HepG2 (cell line): Measurements from ENCODE around the gene ZFHX3. TPM values are rescaled to one million over a fixed set of nuclear protein-coding genes. Genes with fewer than 3 reads are reported as not detected.

Source experiments
- FOSL2 ChIP-seq: sonication (generic); formaldehyde crosslinking; IDR thresholded peaks from 2 replicates; pipeline ENCODE4 v1.4.0; 2020; ENCODE audit warnings: missing genetic modification reagents
- GABPB1 ChIP-seq: IDR thresholded peaks from 2 replicates; pipeline ENCODE4 v1.6.1; 2016; ENCODE audit warnings: mild to moderate bottlenecking, missing genetic modification reagents, moderate library complexity, missing compliant biosample characterization
- HDAC1 ChIP-seq: sonication (generic); formaldehyde crosslinking; IDR thresholded peaks from 2 replicates; pipeline ENCODE4 v1.5.1; 2020; ENCODE audit warnings: mild to moderate bottlenecking, missing genetic modification reagents
- HNF1A ChIP-seq, 2 experiments: sonication (generic) in 1 of 2; formaldehyde crosslinking in 1 of 2; IDR thresholded peaks; 2 replicates each; pipeline versions ENCODE4 v1.4.0 to v1.6.1; 2016 to 2020; ENCODE audit warnings: borderline replicate concordance in 1 of 2, low read depth in 1 of 2, mild to moderate bottlenecking in 1 of 2, missing genetic modification reagents in 1 of 2
- HNF4A ChIP-seq: sonication (generic); formaldehyde crosslinking; IDR thresholded peaks from 2 replicates; pipeline ENCODE4 v1.4.0; 2020; ENCODE audit warnings: missing genetic modification reagents
- RXRA ChIP-seq: sonication (generic); formaldehyde crosslinking; IDR thresholded peaks from 2 replicates; pipeline ENCODE4 v1.5.1; 2020; ENCODE audit warnings: missing genetic modification reagents
- SAP130 ChIP-seq: IDR thresholded peaks from 2 replicates; pipeline ENCODE4 v1.6.1; 2016; ENCODE audit warnings: low read depth
- YEATS4 ChIP-seq: sonication (generic); formaldehyde crosslinking; IDR thresholded peaks from 2 replicates; pipeline ENCODE4 v1.4.0; 2020; ENCODE audit warnings: missing genetic modification reagents, borderline replicate concordance
- ZBTB38 ChIP-seq: sonication (generic); formaldehyde crosslinking; IDR thresholded peaks from 2 replicates; pipeline ENCODE4 v1.5.1; 2020; ENCODE audit warnings: mild to moderate bottlenecking, missing genetic modification reagents
- ZNF768 ChIP-seq: sonication (generic); formaldehyde crosslinking; IDR thresholded peaks from 2 replicates; pipeline ENCODE4 v1.4.0; 2020; ENCODE audit warnings: missing genetic modification reagents
- ZSCAN31 ChIP-seq: sonication (generic); formaldehyde crosslinking; IDR thresholded peaks from 2 replicates; pipeline ENCODE4 v1.5.0; 2020; ENCODE audit warnings: low read depth, mild to moderate bottlenecking, missing genetic modification reagents
- polyA plus RNA-seq, 8 experiments: library from polyadenylated mRNA; depleted of rRNA in 3 of 8; stranded (reverse) in 7 of 8; unstranded in 1 of 8; fragments of >200 nt; fragmentation: Illumina TruSeq in 4 of 8; extraction: Trizol in 4 of 8; gene quantifications; 2 replicates each; pipeline versions ENCODE4 v1.2.1 to v1.2.3, GENCODE V29; 2011 to 2016; ENCODE audit warnings: low read depth in 4 of 8, missing spikeins in 1 of 8, mixed read lengths in 1 of 8; ENCODE audit not compliant: insufficient read depth in 1 of 8
- total RNA-seq, 5 experiments: library from RNA; depleted of rRNA; stranded (reverse); fragments of >200 nt; fragmentation: Illumina TruSeq; extraction: Trizol; gene quantifications; 2 replicates each; pipeline ENCODE4 v1.2.3, GENCODE V29; 2016; ENCODE audit warnings: low read depth in 1 of 5
- TF ChIP-seq, protein P1 (sequence below): sonication (generic); formaldehyde crosslinking; IDR thresholded peaks from 2 replicates; pipeline ENCODE4 v1.5.1; 2020; ENCODE audit warnings: mild to moderate bottlenecking, missing genetic modification reagents, borderline replicate concordance
- TF ChIP-seq, protein P2 (sequence below): sonication (generic); formaldehyde crosslinking; IDR thresholded peaks from 2 replicates; pipeline ENCODE4 v1.4.0; 2020; ENCODE audit warnings: mild to moderate bottlenecking, missing genetic modification reagents, borderline replicate concordance
- TF ChIP-seq, protein P3 (sequence below): sonication (generic); formaldehyde crosslinking; IDR thresholded peaks from 2 replicates; pipeline ENCODE4 v1.5.0; 2020; ENCODE audit warnings: missing genetic modification reagents
- TF ChIP-seq, protein P4 (sequence below): IDR thresholded peaks from 2 replicates; pipeline ENCODE4 v1.6.1; 2016; ENCODE audit warnings: low read depth, control low read depth

Gene ZFHX3
- total and polyA plus RNA-seq, 2 of the 13 experiments (the other 11 are each of a cell fraction or from before 2014, with no cell fraction given) = 5.0 to 6.0 TPM

DNA sequence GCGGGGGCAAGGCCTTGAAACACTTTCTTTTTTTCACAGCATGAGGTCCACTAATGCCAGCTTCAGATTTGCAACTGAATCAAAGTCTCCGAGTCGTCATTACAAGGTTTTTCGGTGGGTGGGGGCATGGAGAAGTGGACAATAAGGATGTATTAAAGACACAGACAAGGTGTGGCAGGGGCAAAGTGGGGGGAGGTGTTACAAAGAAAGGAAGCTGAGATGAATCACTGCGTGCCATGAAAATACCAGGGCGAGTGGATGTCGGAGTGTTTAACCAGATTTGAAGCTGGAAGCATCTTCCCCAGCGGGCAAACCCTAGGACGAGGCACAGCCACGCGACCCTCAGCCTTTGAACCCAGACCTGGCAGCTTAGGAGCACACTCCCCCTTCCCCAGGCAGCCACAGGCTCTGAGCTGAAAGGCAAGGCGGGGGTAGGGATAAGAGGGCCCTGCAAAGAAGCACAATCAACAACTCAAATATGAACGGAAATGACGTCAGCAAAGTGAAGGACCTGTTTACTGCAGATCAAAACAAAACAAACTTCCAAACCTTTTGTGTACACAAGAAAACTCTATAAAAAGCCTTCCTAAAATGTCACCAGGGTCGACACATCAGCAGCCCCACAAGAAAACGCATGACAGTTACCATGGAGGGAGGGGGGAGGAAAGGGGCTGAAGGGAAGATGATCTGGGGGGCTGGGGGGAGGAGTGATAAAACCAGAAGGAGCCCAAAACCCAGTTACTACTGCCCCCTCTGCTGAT is 5.6 kb upstream of the ZFHX3 start (continued):
- TF ChIP-seq HNF1A (IDR thresholded peaks at IDR 0.05; ENCODE audit: low read depth) (no peak), HNF1A (CRISPR knock-in tag; IDR thresholded peaks at IDR 0.05; ENCODE audit: borderline replicate concordance) (peak; percentile 37; the same call in 1 of the 2 replicates), ZNF768 (no peak), GABPB1 (CRISPR knock-in tag) (peak; percentile 89), ZBTB38 (CRISPR knock-in tag) (peak; percentile 94), YEATS4 (CRISPR knock-in tag) (peak; percentile 53), HDAC1 (CRISPR knock-in tag) (peak; percentile 88), RXRA (CRISPR knock-in tag) (0 out of 2 replicates have a peak, but pooled peaks have one; percentile 53), ZSCAN31 (no peak), HNF4A (CRISPR knock-in tag) (peak; percentile 88), FOSL2 (CRISPR knock-in tag) (peak; percentile 82), SAP130 (CRISPR knock-in tag) (peak; percentile 56)
- TF ChIP-seq, protein P1, sequence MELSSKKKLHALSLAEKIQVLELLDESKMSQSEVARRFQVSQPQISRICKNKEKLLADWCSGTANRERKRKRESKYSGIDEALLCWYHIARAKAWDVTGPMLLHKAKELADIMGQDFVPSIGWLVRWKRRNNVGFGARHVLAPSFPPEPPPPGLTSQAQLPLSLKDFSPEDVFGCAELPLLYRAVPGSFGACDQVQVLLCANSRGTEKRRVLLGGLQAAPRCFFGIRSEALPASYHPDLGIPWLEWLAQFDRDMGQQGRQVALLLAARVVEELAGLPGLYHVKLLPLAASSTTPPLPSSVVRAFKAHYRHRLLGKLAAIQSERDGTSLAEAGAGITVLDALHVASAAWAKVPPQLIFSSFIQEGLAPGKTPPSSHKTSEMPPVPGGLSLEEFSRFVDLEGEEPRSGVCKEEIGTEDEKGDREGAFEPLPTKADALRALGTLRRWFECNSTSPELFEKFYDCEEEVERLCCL (CRISPR knock-in tag) = no peak
- TF ChIP-seq, protein P2, sequence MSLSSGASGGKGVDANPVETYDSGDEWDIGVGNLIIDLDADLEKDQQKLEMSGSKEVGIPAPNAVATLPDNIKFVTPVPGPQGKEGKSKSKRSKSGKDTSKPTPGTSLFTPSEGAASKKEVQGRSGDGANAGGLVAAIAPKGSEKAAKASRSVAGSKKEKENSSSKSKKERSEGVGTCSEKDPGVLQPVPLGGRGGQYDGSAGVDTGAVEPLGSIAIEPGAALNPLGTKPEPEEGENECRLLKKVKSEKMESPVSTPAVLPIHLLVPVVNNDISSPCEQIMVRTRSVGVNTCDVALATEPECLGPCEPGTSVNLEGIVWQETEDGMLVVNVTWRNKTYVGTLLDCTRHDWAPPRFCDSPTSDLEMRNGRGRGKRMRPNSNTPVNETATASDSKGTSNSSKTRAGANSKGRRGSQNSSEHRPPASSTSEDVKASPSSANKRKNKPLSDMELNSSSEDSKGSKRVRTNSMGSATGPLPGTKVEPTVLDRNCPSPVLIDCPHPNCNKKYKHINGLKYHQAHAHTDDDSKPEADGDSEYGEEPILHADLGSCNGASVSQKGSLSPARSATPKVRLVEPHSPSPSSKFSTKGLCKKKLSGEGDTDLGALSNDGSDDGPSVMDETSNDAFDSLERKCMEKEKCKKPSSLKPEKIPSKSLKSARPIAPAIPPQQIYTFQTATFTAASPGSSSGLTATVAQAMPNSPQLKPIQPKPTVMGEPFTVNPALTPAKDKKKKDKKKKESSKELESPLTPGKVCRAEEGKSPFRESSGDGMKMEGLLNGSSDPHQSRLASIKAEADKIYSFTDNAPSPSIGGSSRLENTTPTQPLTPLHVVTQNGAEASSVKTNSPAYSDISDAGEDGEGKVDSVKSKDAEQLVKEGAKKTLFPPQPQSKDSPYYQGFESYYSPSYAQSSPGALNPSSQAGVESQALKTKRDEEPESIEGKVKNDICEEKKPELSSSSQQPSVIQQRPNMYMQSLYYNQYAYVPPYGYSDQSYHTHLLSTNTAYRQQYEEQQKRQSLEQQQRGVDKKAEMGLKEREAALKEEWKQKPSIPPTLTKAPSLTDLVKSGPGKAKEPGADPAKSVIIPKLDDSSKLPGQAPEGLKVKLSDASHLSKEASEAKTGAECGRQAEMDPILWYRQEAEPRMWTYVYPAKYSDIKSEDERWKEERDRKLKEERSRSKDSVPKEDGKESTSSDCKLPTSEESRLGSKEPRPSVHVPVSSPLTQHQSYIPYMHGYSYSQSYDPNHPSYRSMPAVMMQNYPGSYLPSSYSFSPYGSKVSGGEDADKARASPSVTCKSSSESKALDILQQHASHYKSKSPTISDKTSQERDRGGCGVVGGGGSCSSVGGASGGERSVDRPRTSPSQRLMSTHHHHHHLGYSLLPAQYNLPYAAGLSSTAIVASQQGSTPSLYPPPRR (CRISPR knock-in tag) = peak; percentile 72
- TF ChIP-seq, protein P3, sequence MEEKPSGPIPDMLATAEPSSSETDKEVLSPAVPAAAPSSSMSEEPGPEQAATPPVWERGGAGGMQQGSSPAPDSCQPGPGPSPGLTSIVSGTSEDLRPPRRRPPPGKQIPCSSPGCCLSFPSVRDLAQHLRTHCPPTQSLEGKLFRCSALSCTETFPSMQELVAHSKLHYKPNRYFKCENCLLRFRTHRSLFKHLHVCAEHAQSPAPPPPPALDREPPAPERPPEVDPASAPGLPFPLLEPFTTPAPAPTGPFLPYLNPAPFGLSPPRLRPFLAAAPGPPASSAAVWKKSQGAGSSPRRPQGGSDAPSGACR (CRISPR knock-in tag) = 0 out of 2 replicates have a peak, but pooled peaks have one; percentile 45
- TF ChIP-seq, protein P4, sequence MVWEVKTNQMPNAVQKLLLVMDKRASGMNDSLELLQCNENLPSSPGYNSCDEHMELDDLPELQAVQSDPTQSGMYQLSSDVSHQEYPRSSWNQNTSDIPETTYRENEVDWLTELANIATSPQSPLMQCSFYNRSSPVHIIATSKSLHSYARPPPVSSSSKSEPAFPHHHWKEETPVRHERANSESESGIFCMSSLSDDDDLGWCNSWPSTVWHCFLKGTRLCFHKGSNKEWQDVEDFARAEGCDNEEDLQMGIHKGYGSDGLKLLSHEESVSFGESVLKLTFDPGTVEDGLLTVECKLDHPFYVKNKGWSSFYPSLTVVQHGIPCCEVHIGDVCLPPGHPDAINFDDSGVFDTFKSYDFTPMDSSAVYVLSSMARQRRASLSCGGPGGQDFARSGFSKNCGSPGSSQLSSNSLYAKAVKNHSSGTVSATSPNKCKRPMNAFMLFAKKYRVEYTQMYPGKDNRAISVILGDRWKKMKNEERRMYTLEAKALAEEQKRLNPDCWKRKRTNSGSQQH (CRISPR knock-in tag) = peak; percentile 41; the same call in 1 of the 2 replicates
